Ishikawa (cell line): ENCODE results near the gene TMEM101.

Experiments used
- CEBPB ChIP-seq: IDR thresholded peaks from 2 replicates; pipeline ENCODE4 v1.6.1; 2012
- CREB1 ChIP-seq: IDR thresholded peaks from 2 replicates; pipeline ENCODE4 v1.6.1; 2012; ENCODE audit warnings: low read depth
- FOXM1 ChIP-seq: IDR thresholded peaks from 2 replicates; pipeline ENCODE4 v1.6.1; 2012; ENCODE audit warnings: low read depth, borderline replicate concordance
- NFIC ChIP-seq: IDR thresholded peaks from 2 replicates; pipeline ENCODE4 v1.6.1; 2012
- TAF1 ChIP-seq: IDR thresholded peaks from 2 replicates; pipeline ENCODE4 v1.6.1; 2012; ENCODE audit warnings: low read depth, mild to moderate bottlenecking
- TCF12 ChIP-seq: IDR thresholded peaks from 2 replicates; pipeline ENCODE4 v1.6.1; 2012; ENCODE audit warnings: low read depth
- TEAD4 ChIP-seq: IDR thresholded peaks from 2 replicates; pipeline ENCODE4 v1.6.1; 2012
- USF1 ChIP-seq: IDR thresholded peaks from 2 replicates; pipeline ENCODE4 v1.6.1; 2012
- YY1 ChIP-seq: IDR thresholded peaks from 2 replicates; pipeline ENCODE4 v1.6.1; 2012; ENCODE audit warnings: low read depth
- TF ChIP-seq, protein P1 (sequence below): IDR thresholded peaks from 2 replicates; pipeline ENCODE4 v1.6.1; 2012
- TF ChIP-seq, protein P2 (sequence below): IDR thresholded peaks from 2 replicates; pipeline ENCODE4 v1.6.1; 2012; ENCODE audit warnings: low read depth, mild to moderate bottlenecking

DNA sequence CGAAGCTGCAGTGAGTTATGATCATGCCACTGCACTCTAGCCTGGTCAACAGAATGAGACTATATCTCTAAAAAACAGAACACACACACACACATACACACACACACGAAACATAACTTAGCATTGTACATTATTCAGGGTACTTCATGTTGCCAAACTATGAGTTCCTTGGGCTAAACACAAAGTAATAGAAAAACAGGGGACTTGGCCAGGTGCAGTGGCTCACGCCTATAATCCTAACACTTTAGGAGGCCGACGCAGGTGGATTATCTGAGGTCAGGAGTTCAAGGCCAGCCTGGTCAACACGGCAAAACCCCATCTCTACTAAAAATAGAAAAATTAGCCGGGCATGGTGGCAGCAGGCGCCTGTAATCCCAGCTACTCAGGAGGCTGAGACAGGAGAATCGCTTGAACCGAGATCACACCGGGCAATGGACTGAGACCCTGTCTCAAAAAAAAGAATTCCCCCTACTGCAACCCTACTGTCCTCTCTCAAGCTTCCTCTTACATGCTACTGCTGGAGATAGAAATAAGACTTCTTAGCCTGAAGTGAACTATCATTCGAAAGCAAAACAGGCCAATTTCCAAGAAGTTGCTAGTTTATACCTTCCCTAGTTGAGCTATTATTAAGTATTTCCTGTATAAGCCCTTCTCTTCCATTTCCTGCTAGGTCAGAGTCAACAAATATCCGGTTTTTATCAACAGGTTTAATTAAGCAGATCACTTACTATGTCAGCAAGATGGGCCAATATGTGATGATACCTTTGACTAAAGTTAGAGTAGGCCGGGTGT, 44.5 kb upstream of the TMEM101 start:
- no peak for TF ChIP-seq YY1
- TF ChIP-seq CREB1: no peak
- TF ChIP-seq, protein P1, sequence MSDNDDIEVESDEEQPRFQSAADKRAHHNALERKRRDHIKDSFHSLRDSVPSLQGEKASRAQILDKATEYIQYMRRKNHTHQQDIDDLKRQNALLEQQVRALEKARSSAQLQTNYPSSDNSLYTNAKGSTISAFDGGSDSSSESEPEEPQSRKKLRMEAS: no peak
- no peak for TF ChIP-seq TAF1
- no peak for TF ChIP-seq USF1
- TF ChIP-seq TEAD4: no peak
- TF ChIP-seq FOXM1: no peak
- TF ChIP-seq NFIC: no peak
- no peak for TF ChIP-seq CEBPB
- no peak for TF ChIP-seq TCF12
- TF ChIP-seq, protein P2, sequence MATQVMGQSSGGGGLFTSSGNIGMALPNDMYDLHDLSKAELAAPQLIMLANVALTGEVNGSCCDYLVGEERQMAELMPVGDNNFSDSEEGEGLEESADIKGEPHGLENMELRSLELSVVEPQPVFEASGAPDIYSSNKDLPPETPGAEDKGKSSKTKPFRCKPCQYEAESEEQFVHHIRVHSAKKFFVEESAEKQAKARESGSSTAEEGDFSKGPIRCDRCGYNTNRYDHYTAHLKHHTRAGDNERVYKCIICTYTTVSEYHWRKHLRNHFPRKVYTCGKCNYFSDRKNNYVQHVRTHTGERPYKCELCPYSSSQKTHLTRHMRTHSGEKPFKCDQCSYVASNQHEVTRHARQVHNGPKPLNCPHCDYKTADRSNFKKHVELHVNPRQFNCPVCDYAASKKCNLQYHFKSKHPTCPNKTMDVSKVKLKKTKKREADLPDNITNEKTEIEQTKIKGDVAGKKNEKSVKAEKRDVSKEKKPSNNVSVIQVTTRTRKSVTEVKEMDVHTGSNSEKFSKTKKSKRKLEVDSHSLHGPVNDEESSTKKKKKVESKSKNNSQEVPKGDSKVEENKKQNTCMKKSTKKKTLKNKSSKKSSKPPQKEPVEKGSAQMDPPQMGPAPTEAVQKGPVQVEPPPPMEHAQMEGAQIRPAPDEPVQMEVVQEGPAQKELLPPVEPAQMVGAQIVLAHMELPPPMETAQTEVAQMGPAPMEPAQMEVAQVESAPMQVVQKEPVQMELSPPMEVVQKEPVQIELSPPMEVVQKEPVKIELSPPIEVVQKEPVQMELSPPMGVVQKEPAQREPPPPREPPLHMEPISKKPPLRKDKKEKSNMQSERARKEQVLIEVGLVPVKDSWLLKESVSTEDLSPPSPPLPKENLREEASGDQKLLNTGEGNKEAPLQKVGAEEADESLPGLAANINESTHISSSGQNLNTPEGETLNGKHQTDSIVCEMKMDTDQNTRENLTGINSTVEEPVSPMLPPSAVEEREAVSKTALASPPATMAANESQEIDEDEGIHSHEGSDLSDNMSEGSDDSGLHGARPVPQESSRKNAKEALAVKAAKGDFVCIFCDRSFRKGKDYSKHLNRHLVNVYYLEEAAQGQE: no peak
